ENCODE results near the gene LTBP4. TPM values are rescaled to one million over a fixed set of nuclear protein-coding genes. Genes with fewer than 3 reads are reported as not detected.
A peak's percentile ranks its signal among the peaks of the same experiment; 100 is the strongest.
"Not testable (repeated sequence)": the region's sequence is repeated elsewhere in the genome, so short reads cannot be mapped to it uniquely, and the experiment has no call there.

LTBP4 gene
- polyA plus RNA-seq, 2 donors = 69.9 to 117 TPM

DNA sequence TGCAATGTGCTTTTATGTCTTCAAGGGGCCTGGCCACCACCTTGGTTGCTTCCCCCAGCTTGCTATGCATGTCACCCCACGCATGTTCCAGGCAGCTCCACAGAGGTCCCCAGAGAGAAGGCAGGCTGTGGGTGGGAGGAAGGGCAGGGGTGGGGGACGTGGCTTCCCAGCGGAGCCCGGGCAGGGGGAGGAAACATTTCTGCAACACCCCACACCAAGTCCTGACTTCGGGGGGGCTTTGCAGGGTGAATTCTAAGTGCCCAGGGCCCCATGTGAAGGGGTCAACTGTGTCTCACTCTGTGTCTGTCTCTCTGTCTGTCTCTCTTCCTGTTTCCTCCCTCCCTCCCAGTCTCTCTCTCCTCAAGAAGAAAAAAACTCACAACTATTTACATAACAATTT lies 39.6 kb downstream of the LTBP4 start:
- 28 to 44% methylated on average over 5 of the region's 5 CpGs for WGBS, 2 donors
- no peak overlapping the region for H3K4me3 ChIP-seq (ENCODE audit: low read depth in 1 of 2, low read length in 2 of 2)
- H3K9me3 ChIP-seq (ENCODE audit: control insufficient read depth in 2 of 2, insufficient read depth in 1 of 2, low read depth in 1 of 2, low read length in 1 of 2) = no peaks in the 10 kb centered on the region
- no peaks in the 10 kb centered on the region for H3K36me3 ChIP-seq (ENCODE audit: control insufficient read depth in 2 of 2, insufficient read depth in 2 of 2, low read length in 1 of 2)
- no peaks in the 10 kb centered on the region for H3K4me1 ChIP-seq (ENCODE audit: control insufficient read depth in 2 of 2, insufficient read depth in 2 of 2, low read length in 1 of 2)
- H3K27ac ChIP-seq (ENCODE audit: low read depth in 2 of 2, low read length in 1 of 2) = no peak overlapping the region
- H3K27me3 ChIP-seq (ENCODE audit: control insufficient read depth in 1 of 2, insufficient read depth in 2 of 2, low read length in 2 of 2) = no peaks in the 10 kb centered on the region

DNA sequence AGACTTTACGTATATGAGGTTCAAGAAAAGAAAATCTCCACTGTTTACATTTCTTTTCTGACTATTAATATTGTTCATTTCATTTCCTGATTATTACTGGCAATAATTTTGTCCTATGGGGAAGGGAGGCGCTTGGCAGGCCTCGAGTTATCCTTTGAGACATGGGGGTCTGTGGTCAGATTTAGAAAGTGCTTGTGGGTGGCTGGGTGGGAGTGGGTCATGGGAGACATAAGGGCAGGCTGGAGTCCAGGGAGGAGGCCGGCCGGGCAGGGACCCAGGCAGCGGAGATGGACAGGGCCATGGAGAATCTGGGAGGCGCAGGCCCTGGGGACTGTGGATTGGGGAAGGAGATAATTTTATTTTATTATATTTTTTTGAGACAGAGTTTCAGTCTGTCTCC lies 40.1 kb downstream of the LTBP4 start:
- Histone ChIP-seq H3K9me3 (ENCODE audit: control insufficient read depth in 2 of 2, insufficient read depth in 1 of 2, low read depth in 1 of 2, low read length in 1 of 2) (no peaks in the 10 kb centered on the region), H3K27ac (ENCODE audit: low read depth in 2 of 2, low read length in 1 of 2) (peak overlapping the region; percentile 2 to 33), H3K4me3 (ENCODE audit: low read depth in 1 of 2, low read length in 2 of 2) (no peak overlapping the region), H3K36me3 (ENCODE audit: control insufficient read depth in 2 of 2, insufficient read depth in 2 of 2, low read length in 1 of 2) (no peaks in the 10 kb centered on the region), H3K27me3 (ENCODE audit: control insufficient read depth in 1 of 2, insufficient read depth in 2 of 2, low read length in 2 of 2) (no peaks in the 10 kb centered on the region), H3K4me1 (ENCODE audit: control insufficient read depth in 2 of 2, insufficient read depth in 2 of 2, low read length in 1 of 2) (no peaks in the 10 kb centered on the region)
- 69 to 76% methylated on average over 7 of the region's 7 CpGs for WGBS, 2 donors

DNA sequence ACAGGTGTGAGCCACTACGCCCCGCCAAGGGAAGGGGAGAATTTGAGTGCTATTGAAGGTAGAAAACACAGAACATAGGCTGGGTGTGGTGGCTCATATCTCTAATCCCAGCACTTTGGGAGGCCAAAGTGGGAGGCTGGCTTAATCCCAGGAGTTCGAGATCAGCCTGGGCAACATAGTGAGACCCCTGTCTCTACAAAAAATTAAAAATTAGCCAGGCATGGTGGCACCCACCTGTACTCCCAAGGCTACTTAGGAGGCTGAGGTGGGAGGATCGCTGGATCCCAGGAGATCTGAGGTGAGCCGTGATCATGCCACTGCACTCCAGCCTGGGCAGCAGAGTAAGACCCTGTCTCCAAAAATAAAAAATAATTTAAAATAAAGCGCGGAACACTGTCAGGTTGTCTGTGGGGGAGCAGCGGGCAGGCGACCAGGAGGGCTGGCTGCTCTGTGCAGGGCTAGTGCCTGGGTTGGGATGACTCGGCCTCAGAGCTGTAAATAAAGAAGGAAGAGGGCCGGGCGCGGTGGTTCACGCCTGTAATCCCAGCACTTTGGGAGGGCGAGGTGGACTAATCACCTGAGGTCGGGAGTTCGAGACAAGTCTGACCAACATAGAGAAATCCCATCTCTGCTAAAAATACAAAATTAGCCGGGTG lies 41.0 kb downstream of the LTBP4 start:
- Histone ChIP-seq H3K27me3 (ENCODE audit: control insufficient read depth in 1 of 2, insufficient read depth in 2 of 2, low read length in 2 of 2) (no peaks in the 10 kb centered on the region), H3K9me3 (ENCODE audit: control insufficient read depth in 2 of 2, insufficient read depth in 1 of 2, low read depth in 1 of 2, low read length in 1 of 2) (no peaks in the 10 kb centered on the region), H3K36me3 (ENCODE audit: control insufficient read depth in 2 of 2, insufficient read depth in 2 of 2, low read length in 1 of 2) (no peaks in the 10 kb centered on the region), H3K27ac (ENCODE audit: low read depth in 2 of 2, low read length in 1 of 2) (no peak overlapping the region), H3K4me3 (ENCODE audit: low read depth in 1 of 2, low read length in 2 of 2) (no peak overlapping the region), H3K4me1 (ENCODE audit: control insufficient read depth in 2 of 2, insufficient read depth in 2 of 2, low read length in 1 of 2) (no peaks in the 10 kb centered on the region)
- 89 to 92% methylated on average over 18 of the region's 18 CpGs for WGBS, 2 donors

DNA sequence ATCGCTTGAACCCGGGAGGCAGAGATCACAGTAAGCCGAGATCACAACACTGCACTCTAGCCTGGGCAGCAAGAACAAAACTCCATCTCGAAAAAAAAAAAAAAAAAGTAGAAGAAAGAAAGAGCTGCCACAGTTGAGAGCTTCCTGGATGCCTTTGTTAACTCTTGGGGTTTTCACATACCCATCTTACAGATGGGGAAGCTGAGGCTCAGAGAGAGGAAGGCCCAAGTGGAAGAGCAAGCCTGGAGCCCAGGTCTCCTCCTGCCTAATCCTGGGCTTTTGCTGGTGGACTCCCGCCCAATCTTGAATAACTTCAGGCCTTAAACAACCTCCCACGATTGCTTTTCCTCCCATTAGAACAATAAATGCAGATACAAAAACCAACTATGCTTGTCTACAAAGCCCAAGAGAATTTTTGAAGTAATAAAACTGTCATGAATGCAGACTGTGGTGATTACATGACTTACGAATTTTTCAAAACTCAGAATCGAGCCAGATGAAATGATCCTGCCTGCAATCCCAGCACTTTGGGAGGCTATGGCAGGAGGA lies 41.7 kb downstream of the LTBP4 start:
- Histone ChIP-seq H3K4me1 (ENCODE audit: control insufficient read depth in 2 of 2, insufficient read depth in 2 of 2, low read length in 1 of 2) (no peaks in the 10 kb centered on the region), H3K27ac (ENCODE audit: low read depth in 2 of 2, low read length in 1 of 2) (no peak overlapping the region), H3K27me3 (ENCODE audit: control insufficient read depth in 1 of 2, insufficient read depth in 2 of 2, low read length in 2 of 2) (no peaks in the 10 kb centered on the region), H3K9me3 (ENCODE audit: control insufficient read depth in 2 of 2, insufficient read depth in 1 of 2, low read depth in 1 of 2, low read length in 1 of 2) (no peaks in the 10 kb centered on the region), H3K4me3 (ENCODE audit: low read depth in 1 of 2, low read length in 2 of 2) (no peak overlapping the region), H3K36me3 (ENCODE audit: control insufficient read depth in 2 of 2, insufficient read depth in 2 of 2, low read length in 1 of 2) (no peaks in the 10 kb centered on the region)
- 75 to 79% methylated on average over 8 of the region's 8 CpGs for WGBS, 2 donors

DNA sequence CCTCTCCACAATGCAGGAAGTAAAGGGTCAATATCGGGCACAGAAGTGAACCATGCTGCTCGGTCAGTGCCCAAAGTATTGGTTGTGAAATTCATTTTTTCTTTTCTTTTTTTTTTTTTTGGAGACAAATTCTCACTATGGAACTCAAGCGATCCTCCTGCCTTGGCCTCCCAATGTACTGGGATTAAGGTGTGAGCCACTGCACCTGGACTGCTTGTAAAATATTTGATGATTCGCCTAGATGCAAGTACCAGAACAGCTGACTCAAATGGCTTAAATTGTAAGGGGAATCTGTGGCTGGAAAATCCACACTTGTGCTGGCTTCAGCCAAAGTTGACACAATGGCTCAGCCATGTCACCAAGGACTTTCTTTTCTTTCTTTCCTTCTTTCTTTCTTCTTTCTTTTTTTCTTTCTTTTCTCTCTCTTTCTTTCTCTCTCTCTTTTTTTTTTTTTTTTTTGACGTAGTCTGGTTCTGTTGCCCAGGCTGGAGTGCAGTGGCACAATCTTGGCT lies 45.6 kb downstream of the LTBP4 start:
- Histone ChIP-seq H3K27me3 (ENCODE audit: control insufficient read depth in 1 of 2, insufficient read depth in 2 of 2, low read length in 2 of 2) (no peaks in the 10 kb centered on the region), H3K9me3 (ENCODE audit: control insufficient read depth in 2 of 2, insufficient read depth in 1 of 2, low read depth in 1 of 2, low read length in 1 of 2) (no peaks in the 10 kb centered on the region), H3K27ac (ENCODE audit: low read depth in 2 of 2, low read length in 1 of 2) (peak overlapping the region; percentile 81 to 83), H3K4me1 (ENCODE audit: control insufficient read depth in 2 of 2, insufficient read depth in 2 of 2, low read length in 1 of 2) (no peaks in the 10 kb centered on the region), H3K36me3 (ENCODE audit: control insufficient read depth in 2 of 2, insufficient read depth in 2 of 2, low read length in 1 of 2) (no peaks in the 10 kb centered on the region), H3K4me3 (ENCODE audit: low read depth in 1 of 2, low read length in 2 of 2) (no peak overlapping the region)
- WGBS, 2 donors = 70 to 77% methylated on average over 5 of the region's 5 CpGs

DNA sequence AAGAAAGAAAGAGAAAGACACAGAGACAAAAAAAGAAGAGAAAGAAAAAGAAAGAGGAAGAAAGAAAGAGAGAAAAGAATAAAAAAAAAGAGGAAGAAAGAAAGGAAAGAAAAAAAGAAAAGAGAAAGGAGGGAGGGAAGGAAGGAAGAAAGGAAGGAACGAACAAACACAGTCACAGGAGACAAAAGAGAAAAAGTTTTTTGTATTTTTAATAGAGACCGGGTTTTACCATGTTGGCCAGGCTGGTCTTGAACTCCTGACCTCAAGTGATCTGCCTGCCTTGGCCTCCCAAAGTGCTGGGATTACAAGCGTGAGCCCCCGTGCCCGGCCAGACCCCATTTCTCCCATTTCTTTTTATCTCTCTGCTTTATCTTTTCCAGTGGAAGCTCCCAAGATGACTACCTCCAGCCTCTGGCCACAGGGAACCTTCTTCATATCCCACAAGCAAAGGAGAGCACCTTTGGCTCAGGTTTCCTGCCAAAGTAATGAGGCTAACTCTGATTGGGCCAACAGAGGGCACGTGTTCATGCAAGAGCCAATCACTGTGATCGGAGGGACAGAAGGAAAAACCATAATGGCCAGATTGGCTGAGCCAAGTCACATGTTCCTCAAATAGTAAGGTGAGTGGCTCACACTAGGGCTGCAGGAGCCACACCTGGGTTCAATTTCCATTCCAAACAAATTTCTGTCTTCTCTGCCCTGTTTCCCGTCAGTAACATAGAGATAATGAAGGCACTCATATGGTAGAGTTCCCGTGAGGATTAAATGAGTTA lies 48.9 kb downstream of the LTBP4 start:
- H3K9me3 ChIP-seq (ENCODE audit: control insufficient read depth in 2 of 2, insufficient read depth in 1 of 2, low read depth in 1 of 2, low read length in 1 of 2); H3K4me1 ChIP-seq (ENCODE audit: control insufficient read depth in 2 of 2, insufficient read depth in 2 of 2, low read length in 1 of 2); H3K27me3 ChIP-seq (ENCODE audit: control insufficient read depth in 1 of 2, insufficient read depth in 2 of 2, low read length in 2 of 2); H3K36me3 ChIP-seq (ENCODE audit: control insufficient read depth in 2 of 2, insufficient read depth in 2 of 2, low read length in 1 of 2); H3K4me3 ChIP-seq (ENCODE audit: low read depth in 1 of 2, low read length in 2 of 2): not testable (repeated sequence)
- 88% methylated on average over 9 of the region's 9 CpGs for WGBS, 2 donors
- peak overlapping the region; percentile 36 to 49 for H3K27ac ChIP-seq (ENCODE audit: low read depth in 2 of 2, low read length in 1 of 2)

DNA sequence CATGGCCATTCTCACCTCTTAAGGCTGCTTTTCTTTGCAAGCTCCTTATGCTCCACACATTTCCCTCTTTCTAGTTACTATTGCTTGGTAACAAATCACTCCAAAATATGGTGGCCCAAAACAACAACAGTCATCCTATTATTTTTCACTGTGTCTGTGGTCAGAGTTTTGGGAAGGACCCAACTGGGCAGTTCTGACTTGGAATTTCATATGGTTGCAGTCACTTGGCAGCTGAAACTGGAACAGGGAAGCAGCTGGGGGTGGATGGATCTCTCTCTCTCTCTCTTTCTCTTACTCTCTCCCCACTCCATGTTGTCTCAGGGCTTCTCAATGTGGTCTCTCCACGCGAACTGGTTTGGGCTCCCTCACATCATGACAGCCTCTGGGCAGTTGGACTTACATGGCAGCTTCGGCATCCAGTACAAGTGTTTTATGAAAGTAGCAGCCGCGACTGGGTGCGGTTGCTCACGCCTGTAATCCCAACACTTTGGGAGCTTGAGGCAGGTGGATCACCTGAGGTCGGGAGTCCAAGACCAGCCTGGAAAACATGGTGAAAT lies 49.7 kb downstream of the LTBP4 start:
- H3K36me3 ChIP-seq (ENCODE audit: control insufficient read depth in 2 of 2, insufficient read depth in 2 of 2, low read length in 1 of 2) = no peaks in the 10 kb centered on the region
- no peaks in the 10 kb centered on the region for H3K9me3 ChIP-seq (ENCODE audit: control insufficient read depth in 2 of 2, insufficient read depth in 1 of 2, low read depth in 1 of 2, low read length in 1 of 2)
- H3K4me1 ChIP-seq (ENCODE audit: control insufficient read depth in 2 of 2, insufficient read depth in 2 of 2, low read length in 1 of 2) = no peaks in the 10 kb centered on the region
- H3K4me3 ChIP-seq (ENCODE audit: low read depth in 1 of 2, low read length in 2 of 2) = no peak overlapping the region
- H3K27me3 ChIP-seq (ENCODE audit: control insufficient read depth in 1 of 2, insufficient read depth in 2 of 2, low read length in 2 of 2) = no peaks in the 10 kb centered on the region
- H3K27ac ChIP-seq (ENCODE audit: low read depth in 2 of 2, low read length in 1 of 2) = peak overlapping the region; percentile 54 to 62
- 68 to 74% methylated on average over 8 of the region's 8 CpGs for WGBS, 2 donors

DNA sequence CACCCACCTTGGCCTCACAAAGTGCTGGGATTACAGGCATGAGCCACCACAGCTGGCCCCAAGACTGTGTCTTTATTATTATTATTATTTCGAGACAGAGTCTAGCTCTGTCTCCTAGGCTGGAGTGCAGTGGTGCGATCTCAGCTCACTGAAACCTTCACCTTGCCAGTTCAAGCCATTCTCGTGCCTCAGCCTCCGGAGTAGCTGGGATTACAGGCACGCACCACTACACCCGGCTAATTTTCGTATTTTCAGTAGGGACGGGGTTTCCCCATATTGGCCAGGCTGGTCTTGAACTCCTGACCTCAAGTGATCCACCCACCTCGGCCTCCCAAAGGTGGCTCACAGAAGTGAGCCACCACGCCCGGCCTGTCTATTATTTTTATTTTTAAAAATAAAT lies 51.1 kb downstream of the LTBP4 start:
- not testable (repeated sequence) for H3K4me1 ChIP-seq (ENCODE audit: control insufficient read depth in 2 of 2, insufficient read depth in 2 of 2, low read length in 1 of 2); H3K4me3 ChIP-seq (ENCODE audit: low read depth in 1 of 2, low read length in 2 of 2); H3K27me3 ChIP-seq (ENCODE audit: control insufficient read depth in 1 of 2, insufficient read depth in 2 of 2, low read length in 2 of 2); H3K9me3 ChIP-seq (ENCODE audit: control insufficient read depth in 2 of 2, insufficient read depth in 1 of 2, low read depth in 1 of 2, low read length in 1 of 2); H3K27ac ChIP-seq (ENCODE audit: low read depth in 2 of 2, low read length in 1 of 2); H3K36me3 ChIP-seq (ENCODE audit: control insufficient read depth in 2 of 2, insufficient read depth in 2 of 2, low read length in 1 of 2)
- WGBS, 2 donors = 79% methylated on average over 11 of the region's 11 CpGs

DNA sequence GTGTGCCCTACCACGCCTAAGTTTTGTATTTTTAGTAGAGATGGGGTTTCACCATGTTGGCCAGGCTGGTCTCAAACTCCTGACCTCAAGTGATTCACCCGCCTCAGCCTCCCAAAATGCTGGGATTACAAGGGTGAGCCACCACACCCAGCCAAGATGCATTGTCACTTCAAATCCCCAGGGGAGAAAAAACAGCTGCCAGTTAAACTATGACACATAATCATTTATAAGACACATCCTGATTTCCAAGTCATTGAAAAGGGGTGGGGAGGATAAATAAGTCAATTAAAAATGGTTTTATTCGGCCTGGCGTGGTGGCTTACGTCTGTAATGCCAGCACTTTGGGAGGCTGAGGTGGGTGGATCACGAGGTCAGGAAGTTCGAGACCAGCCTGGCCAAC lies 54.5 kb downstream of the LTBP4 start:
- H3K4me1 ChIP-seq (ENCODE audit: control insufficient read depth in 2 of 2, insufficient read depth in 2 of 2, low read length in 1 of 2); H3K9me3 ChIP-seq (ENCODE audit: control insufficient read depth in 2 of 2, insufficient read depth in 1 of 2, low read depth in 1 of 2, low read length in 1 of 2); H3K27me3 ChIP-seq (ENCODE audit: control insufficient read depth in 1 of 2, insufficient read depth in 2 of 2, low read length in 2 of 2); H3K27ac ChIP-seq (ENCODE audit: low read depth in 2 of 2, low read length in 1 of 2); H3K36me3 ChIP-seq (ENCODE audit: control insufficient read depth in 2 of 2, insufficient read depth in 2 of 2, low read length in 1 of 2); H3K4me3 ChIP-seq (ENCODE audit: low read depth in 1 of 2, low read length in 2 of 2): not testable (repeated sequence)
- WGBS, 2 donors = 56 to 67% methylated on average over 7 of the region's 7 CpGs
